ENCODE data around the gene COL4A2.

The COL4A2 gene

DNA sequence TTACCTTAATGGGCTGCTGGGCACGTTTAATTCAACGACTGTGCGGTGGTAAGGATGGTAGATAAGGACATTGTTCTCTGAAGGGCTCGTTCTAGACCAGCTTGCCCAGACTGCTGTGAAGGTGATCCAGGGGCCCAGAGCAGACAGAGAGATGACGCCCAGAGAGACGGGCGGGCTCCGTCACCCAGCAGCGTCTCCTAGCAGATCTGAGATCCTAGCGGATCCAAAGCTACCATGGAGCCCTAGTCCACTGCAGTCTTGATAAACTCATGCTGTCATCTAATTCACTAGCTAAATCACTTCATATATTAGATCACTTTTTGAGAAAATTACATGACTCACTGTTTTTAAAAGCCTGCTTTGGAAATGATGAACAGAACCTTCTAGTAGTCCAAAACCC, 21.5 kb downstream of the COL4A2 start:
- no peak for DNase-seq (ENCODE audit: low read depth)
- TF ChIP-seq, protein P1, sequence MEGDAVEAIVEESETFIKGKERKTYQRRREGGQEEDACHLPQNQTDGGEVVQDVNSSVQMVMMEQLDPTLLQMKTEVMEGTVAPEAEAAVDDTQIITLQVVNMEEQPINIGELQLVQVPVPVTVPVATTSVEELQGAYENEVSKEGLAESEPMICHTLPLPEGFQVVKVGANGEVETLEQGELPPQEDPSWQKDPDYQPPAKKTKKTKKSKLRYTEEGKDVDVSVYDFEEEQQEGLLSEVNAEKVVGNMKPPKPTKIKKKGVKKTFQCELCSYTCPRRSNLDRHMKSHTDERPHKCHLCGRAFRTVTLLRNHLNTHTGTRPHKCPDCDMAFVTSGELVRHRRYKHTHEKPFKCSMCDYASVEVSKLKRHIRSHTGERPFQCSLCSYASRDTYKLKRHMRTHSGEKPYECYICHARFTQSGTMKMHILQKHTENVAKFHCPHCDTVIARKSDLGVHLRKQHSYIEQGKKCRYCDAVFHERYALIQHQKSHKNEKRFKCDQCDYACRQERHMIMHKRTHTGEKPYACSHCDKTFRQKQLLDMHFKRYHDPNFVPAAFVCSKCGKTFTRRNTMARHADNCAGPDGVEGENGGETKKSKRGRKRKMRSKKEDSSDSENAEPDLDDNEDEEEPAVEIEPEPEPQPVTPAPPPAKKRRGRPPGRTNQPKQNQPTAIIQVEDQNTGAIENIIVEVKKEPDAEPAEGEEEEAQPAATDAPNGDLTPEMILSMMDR (IDR thresholded peaks at IDR 0.05; ENCODE audit: insufficient read depth, low read depth, low read length, missing control alignments), result no peak
- no peak overlapping the region for H3K4me3 ChIP-seq (ENCODE audit: low read depth, low read length)

- TF ChIP-seq, protein P1 (IDR thresholded peaks at IDR 0.05; ENCODE audit: insufficient read depth, low read depth, low read length, missing control alignments), result no peak
- DNase-seq (ENCODE audit: low read depth), result no peak
- H3K4me3 ChIP-seq (ENCODE audit: low read depth, low read length), result no peak overlapping the region
Observed at GRCh38 chr13:110329258-110329657, 22.2 kb downstream of the COL4A2 start.

DNA sequence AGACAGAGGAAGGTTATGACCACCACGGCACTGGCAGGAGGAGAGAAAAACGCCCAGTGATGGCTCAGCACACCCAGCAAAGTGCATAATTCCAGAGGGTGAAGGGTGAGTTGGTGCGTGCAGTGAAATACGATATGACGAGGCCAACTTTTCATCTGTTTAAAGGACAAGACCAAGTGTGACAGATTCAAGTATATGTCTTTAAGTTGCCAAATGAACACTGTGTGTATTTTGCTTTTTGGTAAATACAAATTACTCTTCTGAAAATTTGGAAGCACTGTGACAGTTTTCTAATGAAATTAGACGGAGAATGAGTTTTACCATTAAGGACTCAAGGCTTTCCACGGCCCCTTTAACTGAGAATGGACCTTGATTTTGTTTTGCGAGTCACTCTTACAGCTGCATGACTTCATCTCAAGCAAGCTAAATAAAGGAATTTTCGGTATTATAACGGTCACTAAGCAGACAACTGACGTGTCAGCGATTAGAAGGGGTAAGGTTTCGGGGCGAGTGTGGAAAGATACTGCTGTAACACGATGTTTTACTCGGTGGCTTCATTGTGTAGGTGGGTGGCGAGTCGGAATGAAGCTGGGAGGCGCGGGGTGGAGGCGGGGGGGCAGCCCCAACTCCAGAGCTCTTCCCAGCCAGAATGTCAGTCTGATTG, 22.8 kb downstream of the COL4A2 start:
- DNase-seq (ENCODE audit: low read depth), result no peak
- H3K4me3 ChIP-seq (ENCODE audit: low read depth, low read length), result no peak overlapping the region
- TF ChIP-seq, protein P1 (IDR thresholded peaks at IDR 0.05; ENCODE audit: insufficient read depth, low read depth, low read length, missing control alignments), result no peak

DNA sequence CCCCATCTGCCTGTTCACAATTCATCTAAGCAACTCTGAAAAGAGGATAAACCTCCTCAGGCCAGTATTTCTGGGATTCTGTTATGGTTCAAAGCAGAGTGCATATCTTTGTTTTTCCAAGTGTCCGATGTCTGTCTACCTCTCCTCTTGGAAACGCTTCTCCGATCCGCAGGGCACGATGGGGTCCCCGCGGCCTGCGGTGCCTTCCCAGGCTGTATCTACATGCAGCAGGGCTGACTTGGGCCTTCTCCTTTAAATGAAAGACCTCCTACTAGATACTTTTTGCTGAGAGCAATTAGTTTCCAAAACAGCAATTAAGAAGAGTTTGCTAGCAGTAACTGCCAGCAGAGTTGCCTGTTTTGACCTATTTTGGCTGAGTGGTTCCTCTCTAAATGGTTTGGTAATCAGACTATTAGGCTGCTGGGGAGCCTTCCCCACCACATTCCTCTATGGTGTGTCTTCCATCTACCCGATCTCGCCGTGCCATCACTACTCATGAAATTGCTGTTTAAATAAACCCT, 23.5 kb downstream of the COL4A2 start:
- TF ChIP-seq, protein P1 (IDR thresholded peaks at IDR 0.05; ENCODE audit: insufficient read depth, low read depth, low read length, missing control alignments), result no peak
- H3K4me3 ChIP-seq (ENCODE audit: low read depth, low read length), result no peak overlapping the region
- DNase-seq (ENCODE audit: low read depth), result no peak

GRCh38 chr13:110331362-110331761, 24.3 kb downstream of the COL4A2 start:
- TF ChIP-seq, protein P1 (IDR thresholded peaks at IDR 0.05; ENCODE audit: insufficient read depth, low read depth, low read length, missing control alignments), result no peak
- no peak for DNase-seq (ENCODE audit: low read depth)
- H3K4me3 ChIP-seq (ENCODE audit: low read depth, low read length), result no peak overlapping the region

GRCh38 chr13:110332750-110333149, 25.7 kb downstream of the COL4A2 start:
- H3K4me3 ChIP-seq (ENCODE audit: low read depth, low read length), result no peak overlapping the region
- TF ChIP-seq, protein P1 (IDR thresholded peaks at IDR 0.05; ENCODE audit: insufficient read depth, low read depth, low read length, missing control alignments), result no peak
- no peak for DNase-seq (ENCODE audit: low read depth)

DNA sequence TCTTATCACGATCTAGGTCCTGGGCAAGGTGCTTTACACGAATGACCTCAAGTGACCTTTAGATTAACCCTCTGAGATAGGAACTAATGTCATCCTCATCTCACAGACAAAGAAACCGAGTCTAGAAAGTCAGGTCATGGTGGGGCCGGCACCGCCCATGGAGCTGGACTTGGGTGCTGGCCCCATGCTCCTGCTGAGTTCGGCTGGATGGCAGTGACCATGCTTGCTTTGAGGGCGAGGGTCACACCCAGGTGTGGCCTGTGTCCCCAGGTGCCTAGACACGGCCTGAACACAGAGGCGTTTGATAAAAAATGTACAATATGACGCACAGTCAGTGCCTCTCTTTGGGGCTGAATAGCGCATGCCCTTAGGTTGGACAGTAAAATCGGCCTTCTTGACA, 26.8 kb downstream of the COL4A2 start:
- DNase-seq (ENCODE audit: low read depth), result no peak
- TF ChIP-seq, protein P1 (IDR thresholded peaks at IDR 0.05; ENCODE audit: insufficient read depth, low read depth, low read length, missing control alignments), result no peak
- H3K4me3 ChIP-seq (ENCODE audit: low read depth, low read length), result no peak overlapping the region
